ENCODE data around the gene SLITRK4.
A peak's percentile ranks its signal among the peaks of the same experiment; 100 is the strongest.

The SLITRK4 gene

GRCh38 chrX:143635915-143636314, at the start of gene SLITRK4:
Gene SLITRK4, minus strand, starts transcription at chrX:143636101. Its CDS starts 4,993 bp downstream, at chrX:143631108.
- no peak for DNase-seq

- DNase-seq, result no peak
Measured at GRCh38 chrX:143683486-143683885, 47.6 kb upstream of the SLITRK4 start.

GRCh38 chrX:143674926-143675325, 39.0 kb upstream of the SLITRK4 start:
- no peak for DNase-seq

GRCh38 chrX:143669395-143669794, 33.5 kb upstream of the SLITRK4 start:
- DNase-seq, result no peak

GRCh38 chrX:143664302-143664701, 28.4 kb upstream of the SLITRK4 start:
- peak; percentile 12 for DNase-seq

- DNase-seq, result no peak
Measured at GRCh38 chrX:143663755-143664154, 27.9 kb upstream of the SLITRK4 start.

GRCh38 chrX:143661286-143661685, 25.4 kb upstream of the SLITRK4 start:
- DNase-seq, result no peak

- peak; percentile 27 for DNase-seq
Measured at GRCh38 chrX:143648705-143649104, 12.8 kb upstream of the SLITRK4 start.

- DNase-seq, result no peak
Measured at GRCh38 chrX:143642426-143642825, 6.5 kb upstream of the SLITRK4 start.

GRCh38 chrX:143636831-143637230, 930 bp upstream of the SLITRK4 start:
- no peak for DNase-seq

- DNase-seq, result no peak
Measured at GRCh38 chrX:143634663-143635455, 1.0 kb downstream of the SLITRK4 start.

- no peak for DNase-seq
Measured at GRCh38 chrX:143634309-143634662, 1.6 kb downstream of the SLITRK4 start.

- DNase-seq, result no peak
Measured at GRCh38 chrX:143633461-143634308, 2.2 kb downstream of the SLITRK4 start.

GRCh38 chrX:143632625-143633410, 3.1 kb downstream of the SLITRK4 start:
- no peak for DNase-seq

GRCh38 chrX:143623657-143624056, 12.2 kb downstream of the SLITRK4 start:
- DNase-seq, result no peak

- DNase-seq, result no peak
Measured at GRCh38 chrX:143621276-143621675, 14.6 kb downstream of the SLITRK4 start.

- DNase-seq, result no peak
Measured at GRCh38 chrX:143615851-143616250, 20.1 kb downstream of the SLITRK4 start.

- no peak for DNase-seq
Measured at GRCh38 chrX:143601809-143602208, 34.1 kb downstream of the SLITRK4 start.

GRCh38 chrX:143581240-143581639, 54.7 kb downstream of the SLITRK4 start:
- DNase-seq, result no peak

GRCh38 chrX:143580266-143580665, 55.6 kb downstream of the SLITRK4 start:
- no peak for DNase-seq
